ENCODE results near the gene RAD51AP1.

The RAD51AP1 gene

GRCh38 chr12:4579305-4580102, 40.8 kb downstream of the RAD51AP1 start:
- no peaks in the 10 kb centered on the region for H4K20me1 ChIP-seq (ENCODE audit: insufficient read depth, low read length, poor library complexity, severe bottlenecking)
- H3K36me3 ChIP-seq (ENCODE audit: insufficient read depth, low read length), result no peaks in the 10 kb centered on the region
- H3K27me3 ChIP-seq (ENCODE audit: insufficient read depth, low read length, poor library complexity, severe bottlenecking), result no peaks in the 10 kb centered on the region
- H3K9me3 ChIP-seq (ENCODE audit: insufficient read depth, low read depth, low read length), result no peaks in the 10 kb centered on the region
- no peak overlapping the region for H2AFZ ChIP-seq (ENCODE audit: low read length)
- no peak overlapping the region for H3K4me2 ChIP-seq (ENCODE audit: low read depth, low read length, poor library complexity, severe bottlenecking)
- TF ChIP-seq, protein P1, sequence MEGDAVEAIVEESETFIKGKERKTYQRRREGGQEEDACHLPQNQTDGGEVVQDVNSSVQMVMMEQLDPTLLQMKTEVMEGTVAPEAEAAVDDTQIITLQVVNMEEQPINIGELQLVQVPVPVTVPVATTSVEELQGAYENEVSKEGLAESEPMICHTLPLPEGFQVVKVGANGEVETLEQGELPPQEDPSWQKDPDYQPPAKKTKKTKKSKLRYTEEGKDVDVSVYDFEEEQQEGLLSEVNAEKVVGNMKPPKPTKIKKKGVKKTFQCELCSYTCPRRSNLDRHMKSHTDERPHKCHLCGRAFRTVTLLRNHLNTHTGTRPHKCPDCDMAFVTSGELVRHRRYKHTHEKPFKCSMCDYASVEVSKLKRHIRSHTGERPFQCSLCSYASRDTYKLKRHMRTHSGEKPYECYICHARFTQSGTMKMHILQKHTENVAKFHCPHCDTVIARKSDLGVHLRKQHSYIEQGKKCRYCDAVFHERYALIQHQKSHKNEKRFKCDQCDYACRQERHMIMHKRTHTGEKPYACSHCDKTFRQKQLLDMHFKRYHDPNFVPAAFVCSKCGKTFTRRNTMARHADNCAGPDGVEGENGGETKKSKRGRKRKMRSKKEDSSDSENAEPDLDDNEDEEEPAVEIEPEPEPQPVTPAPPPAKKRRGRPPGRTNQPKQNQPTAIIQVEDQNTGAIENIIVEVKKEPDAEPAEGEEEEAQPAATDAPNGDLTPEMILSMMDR (conservative IDR thresholded peaks at IDR 0.05; ENCODE audit: low read length), result 0 out of 2 replicates have a peak, but pooled peaks have one; percentile 27
- no peak for TF ChIP-seq EZH2phosphoT487 (IDR thresholded peaks at IDR 0.05; ENCODE audit: borderline replicate concordance)
- H3K4me1 ChIP-seq (ENCODE audit: insufficient read depth, low read length, poor library complexity, severe bottlenecking), result no peaks in the 10 kb centered on the region
- H3K9me2 ChIP-seq (replicated peaks; ENCODE audit: low read depth, low read length), result no peaks in the 10 kb centered on the region
- H3K4me3 ChIP-seq (ENCODE audit: low read length, poor library complexity, severe bottlenecking), result no peak overlapping the region
- no peak overlapping the region for H3K9ac ChIP-seq (ENCODE audit: low read depth, low read length, poor library complexity, severe bottlenecking)
- H3K79me2 ChIP-seq (ENCODE audit: insufficient read depth, low read length), result no peaks in the 10 kb centered on the region
- no peaks in the 10 kb centered on the region for H3F3A ChIP-seq (ENCODE audit: low read depth)

DNA sequence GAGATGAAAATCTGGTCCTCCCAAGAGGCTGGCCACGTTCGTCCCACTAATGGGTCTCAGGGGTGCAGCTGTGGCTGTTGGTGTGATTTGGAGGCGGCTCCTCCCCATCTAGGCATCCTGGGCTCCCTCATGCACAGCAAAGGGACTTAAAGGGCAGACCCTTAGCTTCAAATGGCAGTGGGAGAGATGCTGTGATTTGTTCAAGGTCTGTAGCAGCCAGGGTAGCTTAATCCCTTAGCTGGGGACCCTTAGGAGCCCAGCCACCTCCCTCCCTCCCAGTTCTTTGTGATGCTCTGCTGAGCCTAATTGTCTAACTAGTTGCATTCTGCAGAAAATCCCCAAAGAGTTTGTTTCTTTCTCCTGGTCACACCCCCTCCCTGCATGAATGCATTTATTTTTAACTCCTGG, 41.6 kb downstream of the RAD51AP1 start:
- Histone ChIP-seq H3K27me3 (ENCODE audit: insufficient read depth, low read length, poor library complexity, severe bottlenecking) (no peaks in the 10 kb centered on the region), H3K9me3 (ENCODE audit: insufficient read depth, low read depth, low read length) (no peaks in the 10 kb centered on the region)

DNA sequence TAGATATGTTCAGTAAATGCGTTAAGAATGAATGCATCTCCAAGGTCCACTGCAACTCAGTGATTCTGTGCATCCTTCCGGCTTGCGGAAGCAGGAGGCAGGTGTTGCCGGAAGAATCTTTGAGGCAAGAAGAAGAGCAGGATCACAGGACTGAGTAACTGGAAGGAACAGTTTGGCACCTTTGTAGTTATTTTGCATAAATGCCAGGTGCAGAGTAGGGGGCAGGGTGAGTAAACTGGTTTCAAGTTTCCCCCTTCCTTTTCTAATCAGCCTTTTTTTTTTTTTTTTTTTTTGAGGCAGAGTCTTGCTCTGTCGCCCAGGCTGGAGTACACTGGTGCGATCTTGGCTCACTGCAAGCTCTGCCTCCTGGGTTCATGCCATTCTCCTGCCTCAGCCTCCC, 45.6 kb downstream of the RAD51AP1 start:
- H3K4me3 ChIP-seq (ENCODE audit: low read length, poor library complexity, severe bottlenecking), result no peak overlapping the region
- TF ChIP-seq, protein P1 (conservative IDR thresholded peaks at IDR 0.05; ENCODE audit: low read length), result no peak
- no peak for TF ChIP-seq EZH2phosphoT487 (IDR thresholded peaks at IDR 0.05; ENCODE audit: borderline replicate concordance)
- no peak overlapping the region for H3K4me2 ChIP-seq (ENCODE audit: low read depth, low read length, poor library complexity, severe bottlenecking)
- no peaks in the 10 kb centered on the region for H3K4me1 ChIP-seq (ENCODE audit: insufficient read depth, low read length, poor library complexity, severe bottlenecking)
- no peak overlapping the region for H3K9ac ChIP-seq (ENCODE audit: low read depth, low read length, poor library complexity, severe bottlenecking)
- H3K27me3 ChIP-seq (ENCODE audit: insufficient read depth, low read length, poor library complexity, severe bottlenecking), result no peaks in the 10 kb centered on the region
- H3F3A ChIP-seq (ENCODE audit: low read depth), result no peaks in the 10 kb centered on the region
- no peaks in the 10 kb centered on the region for H3K79me2 ChIP-seq (ENCODE audit: insufficient read depth, low read length)
- no peaks in the 10 kb centered on the region for H3K36me3 ChIP-seq (ENCODE audit: insufficient read depth, low read length)
- H3K9me3 ChIP-seq (ENCODE audit: insufficient read depth, low read depth, low read length), result no peaks in the 10 kb centered on the region
- no peaks in the 10 kb centered on the region for H4K20me1 ChIP-seq (ENCODE audit: insufficient read depth, low read length, poor library complexity, severe bottlenecking)
- no peaks in the 10 kb centered on the region for H3K9me2 ChIP-seq (replicated peaks; ENCODE audit: low read depth, low read length)
- H2AFZ ChIP-seq (ENCODE audit: low read length), result no peak overlapping the region

More for the DNA sequence above, 41.6 kb downstream of the RAD51AP1 start:
- Histone ChIP-seq H3K9me2 (replicated peaks; ENCODE audit: low read depth, low read length) (no peaks in the 10 kb centered on the region), H3K9ac (ENCODE audit: low read depth, low read length, poor library complexity, severe bottlenecking) (no peak overlapping the region), H4K20me1 (ENCODE audit: insufficient read depth, low read length, poor library complexity, severe bottlenecking) (no peaks in the 10 kb centered on the region), H3K4me1 (ENCODE audit: insufficient read depth, low read length, poor library complexity, severe bottlenecking) (no peaks in the 10 kb centered on the region), H3K4me3 (ENCODE audit: low read length, poor library complexity, severe bottlenecking) (no peak overlapping the region), H2AFZ (ENCODE audit: low read length) (no peak overlapping the region), H3K4me2 (ENCODE audit: low read depth, low read length, poor library complexity, severe bottlenecking) (no peak overlapping the region), H3K36me3 (ENCODE audit: insufficient read depth, low read length) (no peaks in the 10 kb centered on the region), H3F3A (ENCODE audit: low read depth) (no peaks in the 10 kb centered on the region), H3K79me2 (ENCODE audit: insufficient read depth, low read length) (no peaks in the 10 kb centered on the region)
- TF ChIP-seq, protein P1 (conservative IDR thresholded peaks at IDR 0.05; ENCODE audit: low read length), result no peak
- TF ChIP-seq EZH2phosphoT487 (IDR thresholded peaks at IDR 0.05; ENCODE audit: borderline replicate concordance), result no peak
